Fibroblast of lung (primary cell): Measurements from ENCODE around the gene KCNQ4. TPM values are rescaled to one million over a fixed set of nuclear protein-coding genes. Genes with fewer than 3 reads are reported as not detected.
A peak's percentile ranks its signal among the peaks of the same experiment; 100 is the strongest.

Source experiments
- DNase-seq, 2 donors: peaks; one replicate each; pipeline versions ENCODE4 v3.0.0 to v3.0.0-alpha.2; 2010; ENCODE audit warnings: low read depth in 2 of 2
- H2AFZ ChIP-seq: 2 replicates; pipeline ENCODE4 v1.5.1; 2012; ENCODE audit warnings: low read length, control low read depth, inconsistent platforms
- H3K27ac ChIP-seq: 2 replicates; pipeline ENCODE4 v1.5.1; 2011; ENCODE audit warnings: low read length, control low read depth; ENCODE audit not compliant: insufficient read depth
- H3K27me3 ChIP-seq: 2 replicates; pipeline ENCODE4 v1.5.1; 2011; ENCODE audit warnings: mild to moderate bottlenecking, low read length; ENCODE audit not compliant: control insufficient read depth, insufficient read depth
- H3K36me3 ChIP-seq: 2 replicates; pipeline ENCODE4 v1.5.1; 2011; ENCODE audit warnings: low read length; ENCODE audit not compliant: control insufficient read depth, insufficient read depth
- H3K4me1 ChIP-seq: 2 replicates; pipeline ENCODE4 v1.5.1; 2011; ENCODE audit warnings: low read length; ENCODE audit not compliant: control insufficient read depth, insufficient read depth; ENCODE audit errors: extremely low read depth
- H3K4me2 ChIP-seq: 2 replicates; pipeline ENCODE4 v1.5.1; 2011; ENCODE audit warnings: low read length, control low read depth; ENCODE audit not compliant: insufficient read depth; ENCODE audit errors: extremely low read depth
- H3K4me3 ChIP-seq, 4 experiments: fragments of 200-600 bp in 1 of 4; sonication (generic) in 1 of 4; replicated peaks in 1 of 4; 2 replicates each; pipeline ENCODE4 v1.5.1; 2011 to 2016; ENCODE audit warnings: low read length in 4 of 4, low read depth in 3 of 4, mild to moderate bottlenecking in 3 of 4, control low read depth in 2 of 4, inconsistent platforms in 1 of 4, mixed read lengths in 1 of 4; ENCODE audit not compliant: insufficient read depth in 1 of 4; ENCODE audit errors: control extremely low read depth in 1 of 4
- H3K79me2 ChIP-seq: 2 replicates; pipeline ENCODE4 v1.5.1; 2012; ENCODE audit warnings: mild to moderate bottlenecking, low read length, inconsistent platforms; ENCODE audit not compliant: control insufficient read depth, insufficient read depth
- H3K9ac ChIP-seq: 2 replicates; pipeline ENCODE4 v1.5.1; 2011; ENCODE audit warnings: mild to moderate bottlenecking, low read length, control low read depth; ENCODE audit not compliant: insufficient read depth
- H3K9me3 ChIP-seq: 2 replicates; pipeline ENCODE4 v1.5.1; 2012; ENCODE audit warnings: low read depth, low read length; ENCODE audit not compliant: control insufficient read depth, insufficient read depth
- H4K20me1 ChIP-seq: 2 replicates; pipeline ENCODE4 v1.5.1; 2011; ENCODE audit warnings: low read length; ENCODE audit not compliant: control insufficient read depth, insufficient read depth; ENCODE audit errors: extremely low read depth
- EZH2 ChIP-seq: IDR thresholded peaks from 2 replicates; pipeline ENCODE4 v1.5.1; 2012; ENCODE audit warnings: low read length, control low read depth, mild to moderate bottlenecking; ENCODE audit errors: missing control alignments
- polyA plus RNA-seq, 2 donors: library from polyadenylated mRNA; depleted of rRNA in 1 of 2; stranded (reverse) in 1 of 2; unstranded in 1 of 2; fragments of >200 nt; gene quantifications; 2 replicates each; pipeline ENCODE4 v1.2.1, GENCODE V29; 2011 to 2012; ENCODE audit warnings: missing spikeins in 1 of 2
- total RNA-seq: library from RNA; depleted of rRNA; stranded (reverse); fragments of >200 nt; gene quantifications from 2 replicates; pipeline ENCODE4 v1.2.1, GENCODE V29; 2014
- TF ChIP-seq, protein P1 (sequence below), 2 donors: IDR thresholded peaks in 1 of 2; conservative IDR thresholded peaks in 1 of 2; 1 replicate in 1 of 2; 2 replicates in 1 of 2; pipeline ENCODE4 v1.5.1; 2011 to 2012; ENCODE audit warnings: low read length in 2 of 2, control low read depth in 1 of 2, inconsistent platforms in 1 of 2, low read depth in 1 of 2, mild to moderate bottlenecking in 1 of 2

Gene KCNQ4
- total and polyA plus RNA-seq, 2 donors (not counting 1 experiment from before 2014, with no cell fraction given), result under 0.01 to 0.03 TPM

- no peak within 1 kb of the TSS for H3K27ac ChIP-seq
- peak within 1 kb of the TSS; percentile 38 to 62 (median 45) for H3K4me3 ChIP-seq
- H3K27me3 ChIP-seq, result peaks cover 2% of the 10 kb centered on the region
- H3K9me3 ChIP-seq, result no peaks in the 10 kb centered on the region
- DNase-seq, result peak; percentile 81 to 88
- H4K20me1 ChIP-seq, result no peaks in the 10 kb centered on the region
- no peaks in the 10 kb centered on the region for H3K36me3 ChIP-seq
- peak within 1 kb of the TSS; percentile 88 for H3K4me2 ChIP-seq
- no peaks in the 10 kb centered on the region for H3K79me2 ChIP-seq
- H3K4me1 ChIP-seq, result peaks cover 2% of the 10 kb centered on the region
- TF ChIP-seq, protein P1, sequence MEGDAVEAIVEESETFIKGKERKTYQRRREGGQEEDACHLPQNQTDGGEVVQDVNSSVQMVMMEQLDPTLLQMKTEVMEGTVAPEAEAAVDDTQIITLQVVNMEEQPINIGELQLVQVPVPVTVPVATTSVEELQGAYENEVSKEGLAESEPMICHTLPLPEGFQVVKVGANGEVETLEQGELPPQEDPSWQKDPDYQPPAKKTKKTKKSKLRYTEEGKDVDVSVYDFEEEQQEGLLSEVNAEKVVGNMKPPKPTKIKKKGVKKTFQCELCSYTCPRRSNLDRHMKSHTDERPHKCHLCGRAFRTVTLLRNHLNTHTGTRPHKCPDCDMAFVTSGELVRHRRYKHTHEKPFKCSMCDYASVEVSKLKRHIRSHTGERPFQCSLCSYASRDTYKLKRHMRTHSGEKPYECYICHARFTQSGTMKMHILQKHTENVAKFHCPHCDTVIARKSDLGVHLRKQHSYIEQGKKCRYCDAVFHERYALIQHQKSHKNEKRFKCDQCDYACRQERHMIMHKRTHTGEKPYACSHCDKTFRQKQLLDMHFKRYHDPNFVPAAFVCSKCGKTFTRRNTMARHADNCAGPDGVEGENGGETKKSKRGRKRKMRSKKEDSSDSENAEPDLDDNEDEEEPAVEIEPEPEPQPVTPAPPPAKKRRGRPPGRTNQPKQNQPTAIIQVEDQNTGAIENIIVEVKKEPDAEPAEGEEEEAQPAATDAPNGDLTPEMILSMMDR (conservative IDR thresholded peaks at IDR 0.05 in 1 of 2, IDR thresholded peaks at IDR 0.05 in 1 of 2; ENCODE audit: low read depth in 1 of 2, low read length in 2 of 2), result peak in 1 of 2 donors; percentile 29
- no peak for TF ChIP-seq EZH2
- H3K9ac ChIP-seq, result peak within 1 kb of the TSS; percentile 54
- H2AFZ ChIP-seq, result peak within 1 kb of the TSS; percentile 54
Measured at GRCh38 chr1:40862008-40862863, 78.6 kb downstream of the KCNQ4 start, which contains the start of gene CITED4. Gene CITED4, minus strand, starts transcription at chr1:40862363. Its CDS starts 236 bp downstream, at chr1:40862127.

GRCh38 chr1:40868051-40868723, 84.6 kb downstream of the KCNQ4 start:
- Histone ChIP-seq H3K4me3 (no peak overlapping the region), H3K4me2 (no peak overlapping the region), H3K9me3 (no peaks in the 10 kb centered on the region), H3K27me3 (no peaks in the 10 kb centered on the region), H3K9ac (no peak overlapping the region), H3K79me2 (no peaks in the 10 kb centered on the region), H3K4me1 (peaks cover 3% of the 10 kb centered on the region), H2AFZ (no peak overlapping the region), H3K27ac (no peak overlapping the region), H4K20me1 (no peaks in the 10 kb centered on the region), H3K36me3 (no peaks in the 10 kb centered on the region)
- DNase-seq, result peak; percentile 59 to 83
- TF ChIP-seq EZH2, result no peak
- TF ChIP-seq, protein P1 (conservative IDR thresholded peaks at IDR 0.05 in 1 of 2, IDR thresholded peaks at IDR 0.05 in 1 of 2; ENCODE audit: low read depth in 1 of 2, low read length in 2 of 2), result no peak

GRCh38 chr1:40870135-40870728, 86.6 kb downstream of the KCNQ4 start:
- H3K4me1 ChIP-seq, result peaks cover 7% of the 10 kb centered on the region
- H2AFZ ChIP-seq, result no peak overlapping the region
- no peaks in the 10 kb centered on the region for H3K9me3 ChIP-seq
- H3K4me3 ChIP-seq, result no peak overlapping the region
- H3K9ac ChIP-seq, result no peak overlapping the region
- no peak overlapping the region for H3K4me2 ChIP-seq
- no peaks in the 10 kb centered on the region for H4K20me1 ChIP-seq
- H3K36me3 ChIP-seq, result no peaks in the 10 kb centered on the region
- DNase-seq, result peak in 1 of 2 donors; percentile 64
- H3K27me3 ChIP-seq, result no peaks in the 10 kb centered on the region
- H3K27ac ChIP-seq, result no peak overlapping the region
- no peak for TF ChIP-seq EZH2
- TF ChIP-seq, protein P1 (conservative IDR thresholded peaks at IDR 0.05 in 1 of 2, IDR thresholded peaks at IDR 0.05 in 1 of 2; ENCODE audit: low read depth in 1 of 2, low read length in 2 of 2), result no peak
- no peaks in the 10 kb centered on the region for H3K79me2 ChIP-seq
